ENCODE results near the gene EML4. TPM values are rescaled to one million over a fixed set of nuclear protein-coding genes. Genes with fewer than 3 reads are reported as not detected.

The EML4 gene
- total RNA-seq, 1 experiment from 2014 or later, result 38.3 TPM

- no peaks in the 10 kb centered on the region for H3K36me3 ChIP-seq (ENCODE audit: low read depth, low read length)
- no peak overlapping the region for H2AFZ ChIP-seq (ENCODE audit: low read length)
- H3K9me3 ChIP-seq (ENCODE audit: low read length), result no peaks in the 10 kb centered on the region
- TF ChIP-seq EZH2phosphoT487 (IDR thresholded peaks at IDR 0.05; ENCODE audit: borderline replicate concordance, low read length), result no peak
- no peak for TF ChIP-seq CTCF (conservative IDR thresholded peaks at IDR 0.05; ENCODE audit: low read depth, low read length)
- no peak for TF ChIP-seq EZH2 (IDR thresholded peaks at IDR 0.05; ENCODE audit: low read length, unreplicated experiment)
- ATAC-seq, result no peak
- intact Hi-C loops (cut with micrococcal nuclease), result no loop called here
- 0 out of 2 replicates have a peak, but pooled peaks cover 7% of the 10 kb centered on the region for H3K4me1 ChIP-seq (ENCODE audit: insufficient read depth, low read length)
- DNase-seq, result no peak
- BruUV-seq (replicated peaks), result no TSS peak
- H3K9me2 ChIP-seq (replicated peaks; ENCODE audit: low read length), result no peaks in the 10 kb centered on the region
- H3K9ac ChIP-seq (ENCODE audit: low read length), result no peak overlapping the region
- H3K79me2 ChIP-seq (ENCODE audit: low read length), result peaks cover 11% of the 10 kb centered on the region
- H3K27ac ChIP-seq (ENCODE audit: low read length), result no peak overlapping the region
- CTCF ChIA-PET, result interaction anchor here (0.6 kb wide), 1 partner anchor 27 kb away, joined by 3 read pairs; no protein-coding TSS in a partner anchor
- H3F3A ChIP-seq (ENCODE audit: low read length, unreplicated experiment), result no peaks in the 10 kb centered on the region
- H3K4me2 ChIP-seq (ENCODE audit: low read length), result no peak overlapping the region
- no peaks in the 10 kb centered on the region for H3K27me3 ChIP-seq (ENCODE audit: low read length)
- no peaks in the 10 kb centered on the region for H4K20me1 ChIP-seq (ENCODE audit: low read length)
- POLR2A ChIA-PET (ENCODE audit: unreplicated experiment), result no interaction called here
- no peak overlapping the region for H3K4me3 ChIP-seq (ENCODE audit: low read length)
These were observed 58.9 kb downstream of the EML4 start for GRCh38 chr2:42228101-42228500.

- intact Hi-C loops (cut with micrococcal nuclease), result loop anchor here (2.0 kb wide), 1 partner anchor 19 kb away; no protein-coding TSS in a partner anchor
These were observed 60.8 kb downstream of the EML4 start for GRCh38 chr2:42229949-42230348.

More at GRCh38 chr2:42229949-42230348, 60.8 kb downstream of the EML4 start:
- Histone ChIP-seq H3K4me2 (ENCODE audit: low read length) (no peak overlapping the region), H3K4me1 (ENCODE audit: insufficient read depth, low read length) (no peaks in the 10 kb centered on the region), H3K4me3 (ENCODE audit: low read length) (no peak overlapping the region), H3K27me3 (ENCODE audit: low read length) (no peaks in the 10 kb centered on the region), H3K9me2 (replicated peaks; ENCODE audit: low read length) (no peaks in the 10 kb centered on the region), H3K27ac (ENCODE audit: low read length) (no peak overlapping the region), H3K36me3 (ENCODE audit: low read depth, low read length) (no peaks in the 10 kb centered on the region), H3K9me3 (ENCODE audit: low read length) (no peaks in the 10 kb centered on the region), H3K9ac (ENCODE audit: low read length) (no peak overlapping the region), H3F3A (ENCODE audit: low read length, unreplicated experiment) (no peaks in the 10 kb centered on the region), H3K79me2 (ENCODE audit: low read length) (peaks cover 11% of the 10 kb centered on the region), H2AFZ (ENCODE audit: low read length) (no peak overlapping the region), H4K20me1 (ENCODE audit: low read length) (no peaks in the 10 kb centered on the region)
- TF ChIP-seq EZH2 (IDR thresholded peaks at IDR 0.05; ENCODE audit: low read length, unreplicated experiment) (no peak), CTCF (conservative IDR thresholded peaks at IDR 0.05; ENCODE audit: low read depth, low read length) (no peak), EZH2phosphoT487 (IDR thresholded peaks at IDR 0.05; ENCODE audit: borderline replicate concordance, low read length) (no peak)
- POLR2A ChIA-PET (ENCODE audit: unreplicated experiment), result no interaction called here
- CTCF ChIA-PET, result no interaction called here
- ATAC-seq (no peak), DNase-seq (no peak)
- no TSS peak for BruUV-seq (replicated peaks)
